ENCODE results near the gene TFAP2A.

TFAP2A gene

GRCh38 chr6:10411131-10411970 lies 3.5 kb downstream of the TFAP2A start:
- Mint-ChIP-seq H3K36me3 (ENCODE audit: low read depth) (peaks cover 16% of the 10 kb centered on the region), H3K27me3 (peaks cover 94% of the 10 kb centered on the region), H3K9me3 (peaks cover 21% of the 10 kb centered on the region), H3K4me1 (ENCODE audit: low read depth) (peaks cover 47% of the 10 kb centered on the region), H3K27ac (peak overlapping the region; percentile 70), H3K4me3 (peak overlapping the region; percentile 85)

GRCh38 chr6:10410207-10411050 lies 4.4 kb downstream of the TFAP2A start:
- peaks cover 21% of the 10 kb centered on the region for H3K9me3 Mint-ChIP-seq
- H3K36me3 Mint-ChIP-seq (ENCODE audit: low read depth): peaks cover 16% of the 10 kb centered on the region
- H3K27me3 Mint-ChIP-seq: peaks cover 94% of the 10 kb centered on the region
- peak overlapping the region; percentile 85 for H3K4me3 Mint-ChIP-seq
- no peak overlapping the region for H3K27ac Mint-ChIP-seq
- peaks cover 45% of the 10 kb centered on the region for H3K4me1 Mint-ChIP-seq (ENCODE audit: low read depth)

DNA sequence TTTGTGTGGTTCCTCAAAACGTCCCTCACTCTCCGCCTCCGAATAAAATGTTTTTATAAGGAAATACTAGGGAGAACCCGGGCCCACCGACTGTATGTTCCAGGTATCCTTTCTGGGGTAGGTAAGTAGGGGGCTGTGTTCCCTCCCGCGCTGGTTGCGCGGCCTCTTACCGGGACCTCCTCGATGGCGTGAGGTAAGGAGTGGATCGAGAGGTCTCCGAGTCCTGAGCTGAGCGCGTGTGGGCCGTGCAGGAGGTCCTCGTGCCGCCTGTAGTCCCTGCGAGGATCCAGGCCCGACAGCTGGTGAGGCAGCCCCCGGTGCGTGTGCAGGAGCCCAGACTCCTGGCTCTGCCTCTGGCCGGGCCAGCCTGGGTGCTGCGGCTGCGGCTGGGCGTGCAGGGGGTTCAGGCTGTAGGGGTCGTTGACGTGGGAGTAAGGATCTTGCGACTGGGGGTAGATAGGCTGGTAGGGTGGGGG lies 5.1 kb downstream of the TFAP2A start:
- Mint-ChIP-seq H3K4me3 (no peak overlapping the region), H3K36me3 (ENCODE audit: low read depth) (peaks cover 16% of the 10 kb centered on the region), H3K9me3 (peaks cover 21% of the 10 kb centered on the region), H3K4me1 (ENCODE audit: low read depth) (peaks cover 41% of the 10 kb centered on the region), H3K27ac (no peak overlapping the region), H3K27me3 (peaks cover 91% of the 10 kb centered on the region)

GRCh38 chr6:10409233-10409721 lies 5.6 kb downstream of the TFAP2A start:
- Mint-ChIP-seq H3K27ac (no peak overlapping the region), H3K4me1 (ENCODE audit: low read depth) (peaks cover 40% of the 10 kb centered on the region), H3K36me3 (ENCODE audit: low read depth) (peaks cover 16% of the 10 kb centered on the region), H3K4me3 (no peak overlapping the region), H3K9me3 (peaks cover 21% of the 10 kb centered on the region), H3K27me3 (peaks cover 86% of the 10 kb centered on the region)

- Mint-ChIP-seq H3K9me3 (peaks cover 21% of the 10 kb centered on the region), H3K4me3 (no peak overlapping the region), H3K27me3 (peaks cover 78% of the 10 kb centered on the region), H3K36me3 (ENCODE audit: low read depth) (peaks cover 16% of the 10 kb centered on the region), H3K27ac (no peak overlapping the region), H3K4me1 (ENCODE audit: low read depth) (peaks cover 37% of the 10 kb centered on the region)
Observed at GRCh38 chr6:10408457-10408856, 6.4 kb downstream of the TFAP2A start.

GRCh38 chr6:10407674-10408054 lies 7.2 kb downstream of the TFAP2A start:
- H3K4me1 Mint-ChIP-seq (ENCODE audit: low read depth): peaks cover 36% of the 10 kb centered on the region
- peaks cover 21% of the 10 kb centered on the region for H3K9me3 Mint-ChIP-seq
- H3K27me3 Mint-ChIP-seq: peaks cover 80% of the 10 kb centered on the region
- no peak overlapping the region for H3K27ac Mint-ChIP-seq
- H3K4me3 Mint-ChIP-seq: no peak overlapping the region
- peaks cover 16% of the 10 kb centered on the region for H3K36me3 Mint-ChIP-seq (ENCODE audit: low read depth)

GRCh38 chr6:10407018-10407673 lies 7.7 kb downstream of the TFAP2A start:
- Mint-ChIP-seq H3K36me3 (ENCODE audit: low read depth) (peaks cover 14% of the 10 kb centered on the region), H3K27me3 (peaks cover 83% of the 10 kb centered on the region)

GRCh38 chr6:10406556-10406955 lies 8.3 kb downstream of the TFAP2A start:
- H3K9me3 Mint-ChIP-seq: peaks cover 24% of the 10 kb centered on the region
- H3K4me3 Mint-ChIP-seq: no peak overlapping the region

More at GRCh38 chr6:10407018-10407673, 7.7 kb downstream of the TFAP2A start:
- Mint-ChIP-seq H3K4me1 (ENCODE audit: low read depth) (peaks cover 34% of the 10 kb centered on the region), H3K27ac (no peak overlapping the region), H3K9me3 (peaks cover 21% of the 10 kb centered on the region), H3K4me3 (no peak overlapping the region)

DNA sequence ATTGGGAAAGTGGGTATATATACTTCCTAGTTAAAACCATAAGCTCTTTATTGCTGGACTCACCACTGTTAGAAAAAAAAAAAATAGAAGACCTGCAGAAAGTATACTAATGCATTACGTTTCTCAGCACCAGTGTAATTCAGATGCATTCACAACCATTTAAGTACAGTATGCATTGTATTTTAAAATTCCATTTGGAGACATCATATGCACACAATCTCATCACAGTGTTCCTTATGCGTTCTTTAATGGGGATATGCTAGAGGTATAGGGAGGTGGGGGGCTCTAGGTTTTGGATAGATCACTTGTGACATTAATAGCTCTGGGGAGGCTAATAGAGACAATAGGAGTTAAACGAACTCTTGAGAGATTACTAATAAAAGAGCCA lies 9.4 kb downstream of the TFAP2A start:
- no peak overlapping the region for H3K27ac Mint-ChIP-seq
- H3K9me3 Mint-ChIP-seq: peaks cover 26% of the 10 kb centered on the region
- peaks cover 19% of the 10 kb centered on the region for H3K4me1 Mint-ChIP-seq (ENCODE audit: low read depth)
- H3K36me3 Mint-ChIP-seq (ENCODE audit: low read depth): peaks cover 11% of the 10 kb centered on the region
- H3K27me3 Mint-ChIP-seq: peaks cover 83% of the 10 kb centered on the region
- peak overlapping the region; percentile 73 for H3K4me3 Mint-ChIP-seq

More at GRCh38 chr6:10406556-10406955, 8.3 kb downstream of the TFAP2A start:
- H3K27ac Mint-ChIP-seq: no peak overlapping the region
- H3K36me3 Mint-ChIP-seq (ENCODE audit: low read depth): peaks cover 11% of the 10 kb centered on the region
- peaks cover 28% of the 10 kb centered on the region for H3K4me1 Mint-ChIP-seq (ENCODE audit: low read depth)
- peaks cover 83% of the 10 kb centered on the region for H3K27me3 Mint-ChIP-seq

DNA sequence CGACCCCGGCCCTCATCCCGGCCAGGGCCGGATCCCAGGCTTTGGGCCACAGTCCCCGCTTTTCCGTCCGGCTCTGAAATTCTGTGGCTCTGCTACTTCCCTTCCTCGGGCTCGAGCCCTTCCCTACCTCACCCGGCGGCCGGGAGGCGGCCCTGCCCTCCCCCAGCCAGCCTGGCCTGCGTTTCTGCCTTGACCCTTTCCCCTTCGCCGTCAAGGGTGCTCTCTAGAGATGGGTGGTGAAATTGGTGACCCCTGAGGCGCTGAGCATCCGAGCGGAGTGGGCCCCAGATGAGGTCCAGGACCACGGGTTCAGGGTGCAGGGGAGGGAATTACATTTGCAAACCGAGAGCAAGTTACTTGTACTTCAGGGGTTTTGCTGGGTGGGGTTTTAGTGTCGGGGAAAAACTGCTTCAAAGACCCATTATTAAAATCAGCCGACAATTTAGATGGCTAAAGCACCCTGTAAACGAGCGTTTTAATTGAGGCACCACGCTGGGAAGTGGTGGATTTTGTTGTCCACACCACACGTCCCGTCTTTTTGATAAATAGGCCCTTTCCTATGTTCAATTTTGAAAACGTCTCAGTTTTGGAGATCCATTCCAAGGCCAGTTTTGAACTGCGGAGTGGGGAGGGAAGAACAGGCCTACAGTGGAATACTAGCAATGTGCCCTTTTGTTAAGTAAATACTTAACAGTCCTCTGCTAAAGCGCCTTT lies 9.9 kb downstream of the TFAP2A start:
- Mint-ChIP-seq H3K4me1 (ENCODE audit: low read depth) (peaks cover 13% of the 10 kb centered on the region), H3K9me3 (peaks cover 20% of the 10 kb centered on the region), H3K4me3 (peak overlapping the region; percentile 73), H3K36me3 (ENCODE audit: low read depth) (peaks cover 7% of the 10 kb centered on the region), H3K27ac (peak overlapping the region; percentile 10), H3K27me3 (peaks cover 83% of the 10 kb centered on the region)

DNA sequence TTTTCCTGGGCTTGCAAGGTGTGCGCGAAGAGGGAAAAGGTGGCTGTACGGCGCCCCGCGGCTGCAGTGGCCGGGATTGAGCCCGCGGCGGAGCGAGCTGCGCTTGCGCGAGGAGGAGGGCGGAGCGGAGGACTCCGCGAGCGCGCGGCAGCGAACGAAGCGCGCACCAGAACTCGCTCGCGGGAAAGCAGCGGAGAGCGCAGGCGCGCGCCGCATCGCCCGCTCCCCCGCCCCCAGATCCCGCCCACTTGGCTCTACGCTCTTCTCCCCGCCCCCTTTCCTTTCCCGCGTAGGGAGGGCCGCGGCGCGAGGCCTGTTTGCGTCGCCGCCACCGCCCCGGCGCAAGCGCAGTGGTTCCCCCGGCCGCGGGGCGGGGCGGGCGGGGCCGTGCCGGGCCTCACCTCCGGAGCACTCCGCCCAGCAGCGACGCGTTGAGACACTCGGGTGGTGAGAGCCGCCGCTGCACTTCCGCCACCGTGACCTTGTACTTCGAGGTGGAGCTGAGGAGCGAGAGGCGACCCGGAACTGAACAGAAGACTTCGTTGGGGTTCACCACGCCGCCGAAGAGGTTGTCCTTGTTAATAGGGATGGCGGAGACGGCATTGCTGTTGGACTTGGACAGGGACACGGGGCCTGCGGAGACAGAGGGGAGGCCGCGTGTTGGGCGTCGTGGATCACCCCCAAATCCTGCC lies 10.6 kb downstream of the TFAP2A start:
- H3K27ac Mint-ChIP-seq: peak overlapping the region; percentile 78
- peaks cover 2% of the 10 kb centered on the region for H3K36me3 Mint-ChIP-seq (ENCODE audit: low read depth)
- H3K27me3 Mint-ChIP-seq: peaks cover 82% of the 10 kb centered on the region
- H3K4me1 Mint-ChIP-seq (ENCODE audit: low read depth): peaks cover 13% of the 10 kb centered on the region
- H3K9me3 Mint-ChIP-seq: peaks cover 16% of the 10 kb centered on the region
- H3K4me3 Mint-ChIP-seq: peak overlapping the region; percentile 73

GRCh38 chr6:10403385-10404106 lies 11.3 kb downstream of the TFAP2A start:
- Mint-ChIP-seq H3K4me3 (peak overlapping the region; percentile 73), H3K4me1 (ENCODE audit: low read depth) (peaks cover 13% of the 10 kb centered on the region), H3K27me3 (peaks cover 82% of the 10 kb centered on the region), H3K27ac (no peak overlapping the region), H3K9me3 (peaks cover 20% of the 10 kb centered on the region), H3K36me3 (ENCODE audit: low read depth) (peaks cover 4% of the 10 kb centered on the region)

DNA sequence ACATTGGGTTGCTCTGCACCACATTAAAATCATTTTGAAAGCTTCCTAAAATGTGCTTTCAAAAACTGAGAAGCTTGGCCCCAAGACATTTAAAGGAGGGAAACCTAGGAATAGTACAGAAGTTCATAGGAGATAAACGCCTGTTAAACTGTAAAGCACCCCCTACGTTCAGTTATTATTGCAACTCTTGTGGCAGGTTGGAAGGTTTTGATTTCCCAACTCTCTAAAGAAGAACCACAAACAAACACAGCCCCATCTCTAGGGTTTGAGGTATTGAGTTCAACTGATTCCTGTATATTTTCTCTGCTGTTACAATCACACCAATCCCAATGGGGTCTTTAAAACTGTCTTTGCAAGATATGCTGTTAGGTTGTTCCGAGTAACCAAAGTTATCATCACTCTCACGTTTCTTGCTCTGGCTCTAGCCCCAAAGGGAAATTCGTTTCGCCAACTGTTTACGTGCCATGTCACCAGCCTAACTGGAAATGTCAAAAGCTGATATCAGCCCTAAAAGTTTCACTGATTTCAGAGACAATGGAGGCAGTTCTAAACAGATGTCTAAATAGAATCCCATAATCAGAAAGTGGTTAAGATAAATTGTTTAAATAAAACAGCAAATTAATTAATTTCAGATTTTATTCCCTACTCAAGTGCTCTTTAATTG lies 12.1 kb downstream of the TFAP2A start:
- H3K36me3 Mint-ChIP-seq (ENCODE audit: low read depth): peaks cover 4% of the 10 kb centered on the region
- peaks cover 13% of the 10 kb centered on the region for H3K4me1 Mint-ChIP-seq (ENCODE audit: low read depth)
- H3K27ac Mint-ChIP-seq: no peak overlapping the region
- peak overlapping the region; percentile 51 for H3K4me3 Mint-ChIP-seq
- peaks cover 20% of the 10 kb centered on the region for H3K9me3 Mint-ChIP-seq
- peaks cover 82% of the 10 kb centered on the region for H3K27me3 Mint-ChIP-seq
